NCI-H345 treated with DMSO at 0.1 percent for 48 hours (cell line): Measurements from ENCODE around the gene NBAS.
A peak's percentile ranks its signal among the peaks of the same experiment; 100 is the strongest.
"Not testable (repeated sequence)": the region's sequence is repeated elsewhere in the genome, so short reads cannot be mapped to it uniquely, and the experiment has no call there.

Experiments used
- DNase-seq: peaks from one replicate; lab custom pipeline; 2025; ENCODE audit not compliant: unreplicated experiment; lab: John Stamatoyannopoulos, UW

Gene NBAS

GRCh38 chr2:15273452-15273851 lies 287.7 kb downstream of the NBAS start:
- no peak for DNase-seq

DNA sequence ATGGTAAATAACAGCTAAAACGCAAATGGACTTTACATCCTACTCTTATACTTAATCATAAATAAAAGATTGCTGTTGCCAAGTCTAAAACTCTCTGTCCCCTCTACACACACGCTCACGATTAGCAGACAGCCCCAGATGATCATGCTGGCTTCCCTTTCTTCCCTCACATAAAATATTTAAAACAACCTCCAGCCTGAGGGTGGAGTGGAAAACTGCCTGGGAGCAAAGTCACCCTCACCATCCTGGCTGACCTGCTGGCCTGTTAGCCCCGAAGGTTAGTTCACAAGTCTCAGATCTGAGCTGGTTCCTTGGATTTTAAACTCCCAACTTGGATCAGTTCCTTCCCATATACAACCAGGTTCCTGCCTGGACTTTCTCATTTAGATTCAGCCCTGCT lies 288.2 kb downstream of the NBAS start:
- DNase-seq = no peak

DNA sequence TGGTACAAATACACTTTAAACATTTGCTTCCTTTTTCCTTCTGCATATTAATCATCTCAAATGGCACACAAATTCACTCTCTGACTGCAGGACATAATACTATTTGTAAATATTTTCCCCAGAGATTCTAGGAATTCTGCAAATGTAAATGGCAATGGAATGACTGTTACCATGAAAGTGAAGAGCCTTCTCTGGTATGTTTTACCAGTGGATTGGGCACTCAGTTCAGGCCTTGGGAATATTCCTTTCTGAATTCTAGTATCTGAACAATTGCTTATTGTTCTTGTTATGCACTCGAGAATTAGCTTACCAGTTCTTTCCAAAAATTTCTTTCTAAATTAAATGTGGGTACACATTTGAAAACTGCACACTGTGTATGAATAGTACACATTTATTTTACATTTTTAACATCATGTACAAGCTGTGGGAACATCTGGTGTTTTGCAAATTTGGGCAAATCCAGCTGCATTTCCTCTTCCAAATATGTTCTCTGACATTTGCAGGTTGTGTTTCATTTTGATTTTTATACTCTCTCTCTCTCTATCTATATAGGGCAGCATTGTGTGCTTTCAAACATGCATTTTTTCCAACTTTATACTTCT lies 289.1 kb downstream of the NBAS start:
- DNase-seq = no peak

GRCh38 chr2:15271276-15271675 lies 289.9 kb downstream of the NBAS start:
- no peak for DNase-seq

GRCh38 chr2:15269043-15269442 lies 292.1 kb downstream of the NBAS start:
- no peak for DNase-seq

GRCh38 chr2:15265889-15266288 lies 295.2 kb downstream of the NBAS start:
- DNase-seq = no peak

DNA sequence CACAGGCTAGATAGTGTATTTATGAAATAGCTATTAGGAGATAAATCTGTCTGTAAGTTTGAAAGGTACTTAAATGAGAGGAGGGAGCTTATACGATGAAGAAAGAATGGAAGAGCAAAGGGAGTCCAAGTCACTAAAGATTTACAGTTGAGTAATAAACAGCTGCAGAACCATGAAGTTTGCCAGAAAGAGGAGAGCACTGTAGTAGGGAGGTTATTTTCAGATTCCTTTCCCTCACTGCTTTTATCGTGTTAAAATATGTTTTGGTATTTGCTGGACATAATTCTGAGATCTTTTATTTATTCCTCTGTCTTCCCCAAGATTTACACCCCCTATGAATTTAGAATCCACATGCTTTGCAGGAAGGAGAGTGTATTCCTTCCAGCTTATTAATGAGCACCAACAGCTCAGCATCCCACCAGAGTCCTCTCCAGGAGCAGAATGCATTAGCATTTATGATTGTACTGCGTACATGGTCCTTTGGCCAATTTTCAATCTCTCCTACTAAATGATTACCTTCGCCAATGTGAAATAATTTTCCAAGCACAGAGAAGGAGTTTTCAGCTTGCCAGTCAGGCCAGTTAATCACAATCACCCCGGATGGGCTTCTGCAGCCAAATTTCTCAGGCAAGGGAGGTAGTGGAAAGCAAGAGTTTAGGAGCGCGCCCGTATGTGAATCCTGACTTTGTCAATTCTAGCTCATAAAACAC lies 297.0 kb downstream of the NBAS start:
- no peak for DNase-seq

GRCh38 chr2:15262792-15263191 lies 298.3 kb downstream of the NBAS start:
- no peak for DNase-seq

DNA sequence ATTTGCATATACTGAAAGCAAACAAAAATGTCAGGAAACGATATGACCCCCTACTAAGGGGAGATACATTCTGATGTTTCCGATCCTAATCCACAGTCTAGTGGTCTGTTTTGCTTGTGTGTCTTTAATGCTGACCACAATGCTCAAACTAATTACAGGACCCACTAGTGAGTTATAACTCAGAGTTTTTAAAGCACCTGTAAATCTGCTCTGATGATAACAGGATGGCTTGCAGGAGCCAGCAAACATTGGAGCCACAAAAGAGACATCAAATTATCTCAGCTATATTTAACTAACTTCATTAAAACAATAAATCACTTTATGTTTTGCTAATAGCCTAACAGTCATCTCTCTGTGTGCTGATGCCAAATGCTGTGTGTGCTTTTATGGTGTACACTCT lies 300.3 kb downstream of the NBAS start:
- DNase-seq = no peak

DNA sequence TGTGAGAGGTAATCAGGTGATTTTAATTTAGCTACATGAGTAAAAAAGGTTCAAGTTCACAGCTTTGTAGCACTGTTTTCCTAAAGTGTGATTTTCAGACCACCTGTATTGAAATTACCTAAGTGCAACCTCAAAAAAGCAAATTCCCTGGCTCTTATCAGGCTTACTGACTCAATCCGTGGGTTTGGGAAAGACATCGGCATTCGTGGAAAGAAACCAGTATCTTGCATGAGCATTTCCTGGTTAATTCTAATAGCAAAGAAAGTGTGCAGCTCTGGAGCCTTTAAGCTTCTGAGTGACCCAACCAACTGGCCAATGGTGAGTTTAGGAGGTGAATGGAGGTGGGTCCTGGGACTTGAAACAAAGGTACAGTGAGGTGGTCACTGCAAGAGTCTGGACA lies 300.9 kb downstream of the NBAS start:
- DNase-seq = no peak

DNA sequence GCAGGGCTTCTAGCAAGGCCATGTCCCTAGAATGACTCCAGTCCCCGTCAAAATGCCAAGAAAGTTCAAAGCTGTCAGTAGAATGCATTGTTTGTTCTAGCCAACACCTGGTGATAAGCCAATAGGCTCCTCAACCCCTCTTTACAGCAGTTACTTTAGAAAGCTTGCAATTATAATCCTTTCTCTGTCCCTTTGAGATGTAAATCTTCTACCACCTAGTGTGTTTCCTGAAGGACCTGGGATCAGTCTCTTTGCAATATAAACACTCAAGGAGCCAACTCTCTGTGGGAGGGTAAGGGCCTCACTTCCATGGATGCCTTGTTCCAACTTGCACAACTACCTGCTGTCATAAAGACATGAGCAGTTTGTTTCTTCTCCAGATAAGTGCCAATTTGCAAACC lies 301.8 kb downstream of the NBAS start:
- peak; percentile 60 for DNase-seq

DNA sequence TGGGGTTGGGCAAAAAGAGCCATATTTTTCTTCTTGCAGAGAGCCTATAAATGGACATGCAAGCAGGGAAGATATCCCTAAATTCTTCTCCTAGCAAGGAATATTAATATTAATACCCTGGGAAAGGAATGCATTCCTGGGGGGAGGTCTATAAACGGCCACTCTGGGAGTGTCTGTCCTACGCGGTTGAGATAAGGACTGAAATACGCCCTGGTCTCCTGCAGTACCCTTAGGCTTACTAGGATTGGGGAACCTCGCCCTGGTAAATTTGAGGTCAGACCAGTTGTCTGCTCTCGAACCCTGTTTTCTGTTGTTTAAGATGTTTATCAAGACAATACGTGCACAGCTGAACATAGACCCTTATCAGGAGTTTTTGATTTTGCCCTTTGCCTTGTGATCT lies 302.7 kb downstream of the NBAS start:
- DNase-seq = not testable (repeated sequence)

DNA sequence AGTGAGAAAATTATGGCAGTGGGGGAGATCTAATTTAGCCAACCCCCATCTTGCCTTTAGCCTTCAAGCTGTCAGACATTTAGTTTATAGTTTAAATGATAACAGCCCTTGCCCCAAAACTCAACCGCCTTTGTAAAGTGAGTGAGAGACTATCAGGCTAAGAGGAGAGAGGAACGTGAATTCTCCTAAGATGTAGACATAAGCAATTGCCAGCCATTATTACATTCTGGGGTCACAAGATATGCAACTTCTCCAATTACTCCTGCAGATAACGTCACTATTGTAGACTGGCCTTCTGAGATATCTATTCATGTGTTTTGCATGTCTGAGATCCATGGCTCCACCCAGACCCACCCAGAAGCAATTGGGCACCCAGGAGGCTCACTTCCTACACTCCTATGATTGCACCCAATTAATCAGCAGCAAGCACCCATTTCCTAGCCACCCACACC lies 307.3 kb downstream of the NBAS start:
- DNase-seq = no peak

DNA sequence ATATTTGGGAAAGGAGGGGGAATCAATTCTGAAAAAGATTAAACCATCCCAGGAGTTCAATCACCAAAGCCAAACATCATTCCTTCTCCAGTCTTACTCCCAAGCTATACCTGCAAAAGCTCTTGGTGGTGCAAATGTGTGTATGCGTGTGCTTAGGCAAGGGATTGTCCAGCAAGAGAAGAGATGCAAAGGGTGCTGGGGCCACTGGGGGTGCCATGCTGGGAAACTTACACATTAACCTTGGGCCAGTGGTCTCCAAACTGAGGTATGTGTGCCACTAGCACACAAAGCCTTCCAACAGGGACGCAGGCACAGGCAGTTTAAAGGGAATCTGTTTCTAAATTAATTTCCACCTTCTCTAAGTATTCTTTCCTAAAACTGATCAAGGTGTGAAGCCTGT lies 307.9 kb downstream of the NBAS start:
- no peak for DNase-seq

DNA sequence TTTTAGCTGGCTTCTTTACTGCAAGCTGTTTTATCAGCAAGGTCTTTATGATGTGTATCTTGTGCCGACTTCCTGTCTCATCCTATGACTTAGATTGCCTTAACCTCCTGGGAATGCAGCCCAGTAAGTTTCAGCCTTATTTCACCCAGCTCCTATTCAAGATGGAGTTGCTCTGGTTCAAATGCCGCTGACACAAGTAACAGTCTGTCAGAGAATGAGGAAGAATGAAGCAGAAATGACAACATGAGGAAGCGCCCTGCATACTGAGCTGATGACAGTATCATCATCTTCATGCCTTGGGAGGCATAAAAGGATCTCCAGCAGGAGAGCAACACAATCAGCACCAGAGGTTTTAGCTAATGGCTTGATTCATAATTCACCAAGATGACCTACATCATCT lies 309.4 kb downstream of the NBAS start:
- DNase-seq = no peak

DNA sequence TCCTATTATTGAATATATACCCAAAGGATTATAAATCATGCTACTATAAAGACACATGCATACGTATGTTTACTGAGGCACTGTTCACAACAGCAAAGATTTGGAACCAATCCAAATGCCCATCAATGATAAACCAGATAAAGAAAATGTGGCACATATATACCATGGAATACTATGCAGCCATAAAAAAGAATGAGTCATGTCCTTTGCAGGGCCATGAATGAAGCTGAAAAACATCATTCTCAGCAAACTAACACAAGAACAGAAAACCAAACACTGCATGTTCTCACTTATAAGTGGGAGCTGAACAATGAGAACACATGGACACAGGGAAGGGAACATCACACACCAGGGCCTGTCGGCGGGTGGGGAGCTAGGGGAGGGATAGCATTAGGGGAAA lies 310.2 kb downstream of the NBAS start:
- not testable (repeated sequence) for DNase-seq

GRCh38 chr2:15246870-15247269 lies 314.3 kb downstream of the NBAS start:
- DNase-seq = no peak

DNA sequence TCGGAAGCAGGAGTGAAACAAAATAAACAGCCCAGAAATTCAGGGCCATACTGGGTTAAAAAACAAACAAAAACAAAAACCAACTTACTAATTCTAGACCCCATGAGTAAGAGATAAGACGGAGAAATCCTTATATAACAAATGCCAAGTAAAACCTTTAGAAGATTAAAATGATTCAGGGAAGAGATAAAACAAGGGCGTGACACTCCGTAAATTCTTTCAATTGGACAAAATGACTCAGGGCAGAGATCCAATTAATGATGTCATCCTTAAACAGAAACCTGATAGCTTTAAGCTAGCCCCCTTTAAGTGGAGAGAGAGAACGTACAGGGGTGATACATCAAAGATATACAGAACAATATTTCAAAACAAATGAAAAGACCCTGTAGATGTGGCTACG lies 317.4 kb downstream of the NBAS start:
- DNase-seq = no peak

DNA sequence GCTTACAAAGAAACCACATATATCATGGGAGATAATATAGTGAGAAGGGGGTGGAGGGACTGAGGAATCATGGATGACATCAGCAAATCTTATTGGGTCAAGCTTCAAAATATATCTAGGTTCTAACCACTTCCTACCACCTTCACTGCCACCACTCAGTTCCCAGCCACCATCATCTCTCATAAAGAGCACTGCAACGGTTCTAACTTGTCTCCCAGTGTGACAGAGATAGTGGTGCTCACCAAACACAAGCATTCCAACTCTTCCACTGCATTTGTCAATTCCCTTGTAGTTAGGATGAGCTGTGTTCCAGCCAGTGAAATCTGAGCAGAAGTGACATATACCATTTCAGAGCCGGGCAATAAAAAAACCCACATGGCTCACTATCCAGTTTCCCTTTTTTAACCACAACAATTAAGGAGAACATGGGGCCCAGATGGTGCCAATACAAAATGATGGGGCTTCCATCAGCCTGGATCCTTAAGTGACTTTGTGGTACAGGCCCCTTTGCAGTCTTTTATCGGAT lies 318.1 kb downstream of the NBAS start:
- no peak for DNase-seq

GRCh38 chr2:15241929-15242328 lies 319.2 kb downstream of the NBAS start:
- DNase-seq = no peak

GRCh38 chr2:15241201-15241600 lies 319.9 kb downstream of the NBAS start:
- no peak for DNase-seq

DNA sequence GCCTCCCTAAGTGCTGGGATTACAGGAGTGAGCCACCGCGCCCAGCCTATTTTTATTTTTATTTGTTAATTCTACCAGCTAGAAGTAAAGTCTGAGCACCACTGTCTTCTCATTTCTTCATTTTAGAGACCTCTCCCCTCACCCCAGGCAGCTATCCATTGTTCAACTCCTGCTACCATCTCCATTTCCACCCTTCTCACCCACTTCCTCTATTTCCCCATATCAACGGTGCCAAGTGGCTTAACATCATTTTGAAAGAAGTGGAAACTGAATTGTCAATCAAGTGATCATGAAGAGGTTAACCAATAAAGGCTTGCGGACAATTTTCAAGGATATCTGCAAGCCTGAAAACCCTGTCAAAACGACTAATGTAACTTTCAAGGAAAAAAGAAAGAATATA lies 323.1 kb downstream of the NBAS start:
- no peak for DNase-seq
